Tibial nerve (tissue), 3 donors: ENCODE results near the gene PTGER4.

Experiments
- POLR2A ChIP-seq, 2 donors: fragments of 450-650 bp; IDR thresholded peaks; one replicate each; pipeline ENCODE4 v1.6.1; 2017; ENCODE audit warnings: antibody characterized with exemption in 2 of 2, mild to moderate bottlenecking in 2 of 2, moderate library complexity in 2 of 2
- TF ChIP-seq, protein P1 (sequence below), 5 experiments: fragments of 200-600 bp in 3 of 5; fragments of 450-650 bp in 2 of 5; sonication (generic) in 3 of 5; IDR thresholded peaks; one replicate each; pipeline ENCODE4 v1.5.1; 2016 to 2019; ENCODE audit warnings: antibody characterized with exemption in 5 of 5, mild to moderate bottlenecking in 3 of 5, moderate library complexity in 2 of 5

DNA sequence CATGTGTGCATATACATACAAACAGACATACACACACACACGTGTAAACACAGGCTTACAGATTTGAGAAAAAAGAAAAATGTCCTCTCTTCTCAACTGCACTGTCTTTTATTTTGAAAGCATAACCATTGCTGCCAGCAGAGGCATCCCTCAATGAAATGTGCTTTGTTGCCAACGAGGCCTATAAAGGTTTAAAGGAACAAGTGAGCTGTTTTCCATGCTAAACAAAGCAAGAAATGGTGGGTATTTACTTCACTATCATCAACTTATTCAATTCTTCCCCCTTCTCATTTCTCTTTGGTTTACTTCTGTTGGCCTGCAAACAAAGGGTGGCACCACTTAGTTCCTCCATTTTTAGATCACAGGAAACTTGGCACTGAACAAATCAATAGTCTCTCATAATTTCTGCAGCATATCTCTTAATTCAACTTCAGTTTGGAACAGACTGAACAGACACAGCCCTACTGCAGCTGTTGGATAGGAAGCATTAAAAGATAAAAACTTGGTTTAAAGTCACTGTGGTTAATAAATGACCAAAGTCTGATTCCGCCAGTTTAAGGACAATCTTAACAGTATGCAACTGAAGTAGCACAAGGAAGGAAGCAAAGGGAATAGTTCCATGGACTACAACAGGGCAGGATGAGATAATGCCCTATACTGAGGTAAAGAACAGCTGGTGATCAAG is 54.3 kb downstream of the PTGER4 start:
- TF ChIP-seq, protein P1, sequence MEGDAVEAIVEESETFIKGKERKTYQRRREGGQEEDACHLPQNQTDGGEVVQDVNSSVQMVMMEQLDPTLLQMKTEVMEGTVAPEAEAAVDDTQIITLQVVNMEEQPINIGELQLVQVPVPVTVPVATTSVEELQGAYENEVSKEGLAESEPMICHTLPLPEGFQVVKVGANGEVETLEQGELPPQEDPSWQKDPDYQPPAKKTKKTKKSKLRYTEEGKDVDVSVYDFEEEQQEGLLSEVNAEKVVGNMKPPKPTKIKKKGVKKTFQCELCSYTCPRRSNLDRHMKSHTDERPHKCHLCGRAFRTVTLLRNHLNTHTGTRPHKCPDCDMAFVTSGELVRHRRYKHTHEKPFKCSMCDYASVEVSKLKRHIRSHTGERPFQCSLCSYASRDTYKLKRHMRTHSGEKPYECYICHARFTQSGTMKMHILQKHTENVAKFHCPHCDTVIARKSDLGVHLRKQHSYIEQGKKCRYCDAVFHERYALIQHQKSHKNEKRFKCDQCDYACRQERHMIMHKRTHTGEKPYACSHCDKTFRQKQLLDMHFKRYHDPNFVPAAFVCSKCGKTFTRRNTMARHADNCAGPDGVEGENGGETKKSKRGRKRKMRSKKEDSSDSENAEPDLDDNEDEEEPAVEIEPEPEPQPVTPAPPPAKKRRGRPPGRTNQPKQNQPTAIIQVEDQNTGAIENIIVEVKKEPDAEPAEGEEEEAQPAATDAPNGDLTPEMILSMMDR (IDR thresholded peaks at IDR 0.05) = no peak
- no peak for TF ChIP-seq POLR2A (IDR thresholded peaks at IDR 0.05)
